GM21447 (cell line): ENCODE results near the gene GHSR.

Source experiments
- ATAC-seq: cut with Tn5 transposase; IDR thresholded peaks from one replicate; pipeline ENCODE4 v1.9.1; 2021; ENCODE audit not compliant: unreplicated experiment

Gene GHSR, protein sequence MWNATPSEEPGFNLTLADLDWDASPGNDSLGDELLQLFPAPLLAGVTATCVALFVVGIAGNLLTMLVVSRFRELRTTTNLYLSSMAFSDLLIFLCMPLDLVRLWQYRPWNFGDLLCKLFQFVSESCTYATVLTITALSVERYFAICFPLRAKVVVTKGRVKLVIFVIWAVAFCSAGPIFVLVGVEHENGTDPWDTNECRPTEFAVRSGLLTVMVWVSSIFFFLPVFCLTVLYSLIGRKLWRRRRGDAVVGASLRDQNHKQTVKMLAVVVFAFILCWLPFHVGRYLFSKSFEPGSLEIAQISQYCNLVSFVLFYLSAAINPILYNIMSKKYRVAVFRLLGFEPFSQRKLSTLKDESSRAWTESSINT

DNA sequence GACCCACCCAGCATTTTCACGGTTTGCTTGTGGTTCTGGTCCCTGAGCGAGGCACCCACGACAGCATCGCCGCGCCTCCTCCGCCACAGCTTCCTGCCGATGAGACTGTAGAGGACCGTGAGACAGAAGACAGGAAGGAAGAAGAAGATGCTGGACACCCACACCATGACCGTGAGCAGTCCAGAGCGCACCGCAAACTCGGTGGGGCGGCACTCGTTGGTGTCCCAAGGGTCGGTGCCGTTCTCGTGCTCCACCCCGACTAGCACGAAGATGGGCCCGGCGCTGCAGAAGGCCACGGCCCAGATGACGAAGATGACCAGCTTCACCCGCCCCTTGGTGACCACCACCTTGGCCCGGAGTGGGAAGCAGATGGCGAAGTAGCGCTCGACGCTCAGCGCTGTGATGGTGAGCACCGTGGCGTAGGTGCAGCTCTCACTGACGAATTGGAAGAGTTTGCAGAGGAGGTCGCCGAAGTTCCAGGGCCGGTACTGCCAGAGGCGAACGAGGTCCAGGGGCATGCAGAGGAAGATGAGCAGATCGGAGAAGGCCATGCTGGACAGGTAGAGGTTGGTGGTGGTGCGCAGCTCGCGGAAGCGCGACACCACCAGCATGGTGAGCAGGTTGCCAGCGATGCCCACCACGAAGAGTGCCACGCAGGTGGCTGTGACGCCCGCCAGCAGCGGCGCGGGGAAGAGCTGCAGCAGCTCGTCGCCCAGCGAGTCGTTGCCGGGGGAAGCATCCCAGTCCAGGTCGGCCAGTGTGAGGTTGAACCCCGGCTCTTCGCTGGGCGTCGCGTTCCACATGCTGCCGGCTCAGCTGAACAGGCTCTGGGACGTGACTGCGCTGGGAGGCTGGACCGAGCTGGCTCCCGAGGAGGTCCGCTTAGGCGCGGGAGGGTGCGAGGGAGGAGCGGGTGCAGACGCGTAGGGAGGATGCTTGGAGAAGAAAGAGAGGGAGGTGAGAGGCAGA, at the start of gene GHSR:
Gene GHSR (minus strand): TSS at position 846 of the 969 bp plus-strand sequence. CDS start 43 bp downstream, at position 803.
- ATAC-seq: no peak

DNA sequence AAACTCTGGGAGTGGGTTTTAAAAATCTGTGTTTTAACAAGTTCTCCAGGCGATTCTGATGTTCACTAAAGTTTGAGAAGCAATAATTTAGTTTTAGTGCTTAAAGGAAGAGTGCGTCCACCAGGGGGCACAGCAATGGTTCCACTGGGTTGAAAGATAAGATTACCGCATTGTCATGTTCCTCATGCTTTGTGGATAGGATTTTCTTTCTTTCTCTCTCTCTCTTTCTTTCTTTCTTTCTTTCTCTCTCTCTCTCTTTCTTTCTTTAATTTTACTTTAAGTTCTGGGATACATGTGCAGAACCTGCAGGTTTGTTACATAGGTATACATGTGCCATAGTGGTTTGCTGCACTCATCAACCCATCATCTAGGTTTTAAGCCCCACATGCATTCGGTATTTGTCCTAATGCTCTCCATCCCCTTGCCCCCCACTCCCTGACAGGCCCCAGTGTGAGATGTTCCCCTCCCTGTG, 42.0 kb upstream of the GHSR start:
- peak; percentile 82 for ATAC-seq

- no peak for ATAC-seq
Measured at GRCh38 chr3:172478116-172478515, 29.9 kb upstream of the GHSR start.

DNA sequence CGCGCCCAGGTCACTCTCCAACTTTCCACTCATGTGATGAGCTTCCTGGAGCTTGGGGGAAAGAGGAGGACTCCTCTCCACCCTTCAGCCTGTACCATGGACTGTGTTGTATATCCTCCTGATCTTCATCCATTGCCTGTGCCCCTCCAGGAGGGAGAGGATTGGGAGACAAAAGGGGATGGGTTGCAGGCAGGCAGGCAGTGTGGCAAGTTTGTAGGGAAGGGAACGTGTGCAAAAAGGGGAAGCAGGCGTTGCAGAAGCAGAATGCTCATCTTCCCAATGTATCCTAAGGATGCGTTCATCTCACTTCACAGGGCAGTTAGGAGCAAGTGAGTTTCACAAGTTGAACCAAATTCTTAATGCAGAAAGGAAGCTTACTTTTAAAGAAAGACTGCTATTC, 28.1 kb upstream of the GHSR start:
- no peak for ATAC-seq

GRCh38 chr3:172475703-172476102, 27.4 kb upstream of the GHSR start:
- ATAC-seq: no peak

- no peak for ATAC-seq
Measured at GRCh38 chr3:172471903-172472302, 23.6 kb upstream of the GHSR start.

DNA sequence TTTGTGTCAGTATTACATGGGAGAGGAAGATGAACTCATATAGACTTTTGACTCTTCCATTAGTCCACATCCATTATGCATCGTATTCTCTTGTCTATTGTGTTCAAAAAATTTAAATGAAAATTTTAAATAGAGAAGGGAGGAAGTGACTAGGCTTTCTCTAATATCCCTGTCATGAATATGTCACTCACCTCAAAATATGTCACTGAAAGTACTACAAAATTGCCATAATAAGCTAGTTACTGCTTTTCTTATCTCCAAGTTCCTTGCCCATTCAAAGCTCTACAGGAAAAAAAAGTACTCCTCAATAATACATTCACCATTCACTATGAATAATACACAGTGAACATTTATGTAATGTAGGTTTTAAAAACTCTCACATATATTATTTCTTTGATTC, 22.3 kb upstream of the GHSR start:
- ATAC-seq: no peak

- no peak for ATAC-seq
Measured at GRCh38 chr3:172467170-172467824, 19.0 kb upstream of the GHSR start.

GRCh38 chr3:172466553-172467130, 18.4 kb upstream of the GHSR start:
- ATAC-seq: no peak

GRCh38 chr3:172465281-172465680, 17.0 kb upstream of the GHSR start:
- no peak for ATAC-seq

DNA sequence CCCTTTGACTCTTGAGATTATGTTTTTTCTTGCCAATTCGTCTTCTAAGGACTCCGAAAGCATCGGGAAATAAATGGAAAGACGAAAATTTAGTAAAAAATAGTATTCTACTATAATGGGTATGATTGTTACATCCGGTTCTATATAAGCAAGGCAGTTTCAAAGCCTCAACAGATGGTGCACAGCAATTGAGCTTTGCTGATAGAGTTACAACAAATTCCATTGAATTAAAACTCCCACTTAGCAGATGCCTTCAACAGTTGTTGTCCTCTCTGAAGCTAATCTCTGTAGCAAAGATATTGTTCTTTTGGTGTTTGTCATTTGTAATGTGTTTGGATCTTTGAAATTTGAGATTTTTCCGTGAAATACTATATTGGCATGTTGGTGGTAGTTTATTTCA, 16.1 kb upstream of the GHSR start:
- no peak for ATAC-seq

DNA sequence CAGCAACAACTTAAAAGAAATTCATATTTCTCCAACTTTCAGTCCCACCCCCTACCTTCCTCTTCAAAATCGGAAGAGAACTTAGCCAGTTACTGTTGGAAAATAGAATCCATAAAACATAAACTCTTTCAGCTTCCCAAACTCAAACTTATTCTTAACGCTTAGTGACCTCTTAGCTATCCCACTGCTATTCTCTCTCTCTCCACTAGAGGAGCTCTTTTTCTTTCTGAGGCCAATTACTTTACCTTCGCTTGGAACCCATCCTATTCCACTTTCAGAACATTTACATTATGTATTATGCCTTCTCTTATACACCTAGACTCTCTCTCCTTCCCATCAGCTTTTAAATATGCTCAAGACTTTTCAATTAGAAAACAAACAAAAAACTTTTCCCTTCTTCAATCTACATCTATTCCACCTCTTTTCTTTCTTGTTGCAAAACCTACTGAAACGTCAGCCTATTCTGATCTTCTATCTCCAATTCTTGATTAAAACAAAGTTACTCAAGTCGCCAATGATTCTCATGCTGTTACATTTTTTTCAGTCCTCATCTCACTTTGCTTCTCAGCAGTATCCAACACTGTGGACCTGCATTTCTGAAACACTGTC, 13.4 kb upstream of the GHSR start:
- peak; percentile 63 for ATAC-seq

- ATAC-seq: no peak
Measured at GRCh38 chr3:172456404-172456803, 8.1 kb upstream of the GHSR start.

- ATAC-seq: no peak
Measured at GRCh38 chr3:172454180-172454579, 5.9 kb upstream of the GHSR start.

GRCh38 chr3:172449466-172450149, 1.4 kb upstream of the GHSR start:
- ATAC-seq: no peak

DNA sequence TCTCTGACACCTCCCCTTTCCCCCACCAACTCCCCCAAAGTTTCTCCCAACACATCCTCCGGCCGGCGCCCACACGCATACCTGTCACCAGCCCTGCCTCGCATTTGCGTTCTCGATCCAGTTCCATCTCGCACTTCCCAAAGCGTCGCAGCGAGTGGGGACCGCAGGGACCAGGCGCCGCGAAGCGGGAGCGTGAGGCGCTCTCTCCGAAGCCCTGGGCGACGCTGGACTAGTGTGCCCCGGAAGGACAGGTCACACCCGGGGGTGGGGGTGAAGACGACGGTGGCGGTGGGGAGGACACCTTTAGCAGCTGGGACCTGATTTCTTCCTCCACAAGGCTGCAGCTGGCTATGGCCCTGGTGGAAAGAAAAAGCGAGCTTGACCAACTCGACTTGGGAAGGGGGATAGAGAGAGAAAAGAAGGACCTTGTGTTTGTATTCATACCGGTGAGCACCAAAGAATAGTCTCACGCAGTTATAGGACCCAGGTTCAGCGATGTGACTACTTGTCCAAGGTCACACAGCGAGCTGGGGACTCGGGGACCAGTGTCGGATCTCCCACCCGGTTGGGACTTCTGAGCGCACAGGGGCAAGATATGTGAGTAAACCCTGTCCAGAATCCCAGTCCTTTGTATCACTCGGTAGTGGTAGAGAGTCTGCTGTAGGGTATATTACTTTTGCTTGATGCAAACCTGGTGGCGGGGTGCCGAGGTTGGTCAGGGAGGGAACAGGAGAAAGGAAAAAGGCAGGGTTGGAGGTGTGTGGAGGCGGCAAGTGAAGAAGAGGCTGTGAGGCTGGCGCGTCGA, 607 bp upstream of the GHSR start:
- no peak for ATAC-seq

DNA sequence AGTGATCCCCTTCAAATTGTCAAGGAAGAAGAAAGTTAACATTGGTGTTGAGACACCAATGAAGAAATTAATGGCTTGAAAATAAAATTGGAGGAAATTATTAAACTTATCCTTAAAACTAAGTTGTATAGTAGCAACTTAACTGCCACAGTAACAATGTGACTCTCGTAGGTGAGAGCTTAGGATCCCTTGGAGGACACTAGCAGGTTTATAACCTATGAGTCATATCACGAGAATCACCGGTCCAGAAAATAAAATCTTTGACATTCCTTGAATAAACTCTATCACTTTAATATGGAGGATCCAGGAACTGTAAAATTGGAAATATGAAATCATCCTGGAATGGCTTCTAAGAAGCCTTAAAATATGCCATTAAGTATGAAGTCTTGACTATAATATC, 2.1 kb downstream of the GHSR start:
- no peak for ATAC-seq

- ATAC-seq: no peak
Measured at GRCh38 chr3:172444821-172445220, 3.4 kb downstream of the GHSR start.

- ATAC-seq: no peak
Measured at GRCh38 chr3:172442606-172443005, 5.7 kb downstream of the GHSR start.
